ENCODE data around the gene PCIF1. TPM values are rescaled to one million over a fixed set of nuclear protein-coding genes. Genes with fewer than 3 reads are reported as not detected.

PCIF1 gene
- total RNA-seq, 4 donors from 2014 or later = 52.2 to 59.0 (median 53.0) TPM

GRCh38 chr20:45947110-45947866 lies 12.8 kb downstream of the PCIF1 start:
- H3K36me3 ChIP-seq = peaks cover 3 to 100% (median 68%) of the 10 kb centered on the region in 3 donors
- 78 to 79% methylated on average over 24 to 28 of the region's 29 CpGs for WGBS, 2 donors

GRCh38 chr20:45948261-45948733 lies 13.8 kb downstream of the PCIF1 start:
- H3K36me3 ChIP-seq = peaks cover 3 to 100% (median 61%) of the 10 kb centered on the region in 3 donors
- DNase-seq (ENCODE audit: low spot score in 2 of 2) = no peak
- H3K4me3 ChIP-seq = no peak overlapping the region
- no peaks in the 10 kb centered on the region for H3K9me3 ChIP-seq
- no peak for TF ChIP-seq CTCF (IDR thresholded peaks at IDR 0.05)
- no peak for TF ChIP-seq POLR2A (IDR thresholded peaks at IDR 0.05)
- no peak for TF ChIP-seq EP300 (IDR thresholded peaks at IDR 0.05)
- H3K27me3 ChIP-seq = no peaks in the 10 kb centered on the region
- H3K4me1 ChIP-seq = peaks cover 0 to 26% (median 2%) of the 10 kb centered on the region in 4 donors
- 76 to 83% methylated on average over 3 to 7 of the region's 7 CpGs for WGBS, 2 donors
- peak overlapping the region in 2 of 4 donors; percentile 25 to 82 for H3K27ac ChIP-seq

More at GRCh38 chr20:45947110-45947866, 12.8 kb downstream of the PCIF1 start:
- Histone ChIP-seq H3K27ac (peak overlapping the region in 2 of 4 donors; percentile 72 to 82), H3K27me3 (no peaks in the 10 kb centered on the region), H3K4me3 (no peak overlapping the region), H3K4me1 (peaks cover 0 to 26% (median 2%) of the 10 kb centered on the region in 4 donors), H3K9me3 (no peaks in the 10 kb centered on the region)
- no peak for DNase-seq (ENCODE audit: low spot score in 2 of 2)
- no peak for TF ChIP-seq CTCF (IDR thresholded peaks at IDR 0.05)
- TF ChIP-seq EP300 (IDR thresholded peaks at IDR 0.05) = no peak
- TF ChIP-seq POLR2A (IDR thresholded peaks at IDR 0.05) = no peak

GRCh38 chr20:45948742-45949541 lies 14.5 kb downstream of the PCIF1 start:
- Histone ChIP-seq H3K9me3 (no peaks in the 10 kb centered on the region), H3K4me1 (peaks cover 0 to 26% (median 2%) of the 10 kb centered on the region in 4 donors), H3K27ac (peak overlapping the region in 2 of 4 donors; percentile 25 to 82), H3K36me3 (peaks cover 3 to 100% (median 58%) of the 10 kb centered on the region in 3 donors), H3K27me3 (no peaks in the 10 kb centered on the region), H3K4me3 (no peak overlapping the region)
- no peak for DNase-seq (ENCODE audit: low spot score in 2 of 2)
- TF ChIP-seq EP300 (IDR thresholded peaks at IDR 0.05) = no peak
- no peak for TF ChIP-seq CTCF (IDR thresholded peaks at IDR 0.05)
- TF ChIP-seq POLR2A (IDR thresholded peaks at IDR 0.05) = no peak
- 41 to 70% methylated on average over 4 to 7 of the region's 10 CpGs for WGBS, 2 donors

GRCh38 chr20:45949542-45950329 lies 15.3 kb downstream of the PCIF1 start:
- no peaks in the 10 kb centered on the region for H3K9me3 ChIP-seq
- TF ChIP-seq EP300 (IDR thresholded peaks at IDR 0.05) (peak in 1 of 2 donors; percentile 21), POLR2A (IDR thresholded peaks at IDR 0.05) (no peak)
- DNase-seq (ENCODE audit: low spot score in 2 of 2) = no peak
- no peak overlapping the region for H3K27ac ChIP-seq
- peaks cover 3 to 94% (median 54%) of the 10 kb centered on the region in 3 donors for H3K36me3 ChIP-seq
- 75 to 83% methylated on average over 9 to 12 of the region's 13 CpGs for WGBS, 2 donors
- no peaks in the 10 kb centered on the region for H3K27me3 ChIP-seq
- H3K4me1 ChIP-seq = peaks cover 0 to 26% (median 2%) of the 10 kb centered on the region in 4 donors
- H3K4me3 ChIP-seq = no peak overlapping the region

- 85 to 86% methylated on average over 9 of the region's 9 CpGs for WGBS, 2 donors
- H3K36me3 ChIP-seq = peaks cover 3 to 91% (median 51%) of the 10 kb centered on the region in 3 donors
Observed at GRCh38 chr20:45950330-45950646, 15.8 kb downstream of the PCIF1 start.

More at GRCh38 chr20:45950330-45950646, 15.8 kb downstream of the PCIF1 start:
- H3K9me3 ChIP-seq = no peaks in the 10 kb centered on the region
- DNase-seq (ENCODE audit: low spot score in 2 of 2) = no peak
- no peak for TF ChIP-seq EP300 (IDR thresholded peaks at IDR 0.05)
- TF ChIP-seq POLR2A (IDR thresholded peaks at IDR 0.05) = no peak
- TF ChIP-seq CTCF (IDR thresholded peaks at IDR 0.05) = no peak
- H3K4me3 ChIP-seq = no peak overlapping the region
- no peak overlapping the region for H3K27ac ChIP-seq
- no peaks in the 10 kb centered on the region for H3K27me3 ChIP-seq
- peaks cover 0 to 26% (median 2%) of the 10 kb centered on the region in 4 donors for H3K4me1 ChIP-seq

Measured in tibial nerve (tissue), 4 donors.